Measurements from ENCODE around the gene CENPU. TPM values are rescaled to one million over a fixed set of nuclear protein-coding genes. Genes with fewer than 3 reads are reported as not detected.
A peak's percentile ranks its signal among the peaks of the same experiment; 100 is the strongest.

CENPU gene
- total RNA-seq, 4 donors from 2014 or later = 1.5 to 5.6 (median 4.1) TPM

DNA sequence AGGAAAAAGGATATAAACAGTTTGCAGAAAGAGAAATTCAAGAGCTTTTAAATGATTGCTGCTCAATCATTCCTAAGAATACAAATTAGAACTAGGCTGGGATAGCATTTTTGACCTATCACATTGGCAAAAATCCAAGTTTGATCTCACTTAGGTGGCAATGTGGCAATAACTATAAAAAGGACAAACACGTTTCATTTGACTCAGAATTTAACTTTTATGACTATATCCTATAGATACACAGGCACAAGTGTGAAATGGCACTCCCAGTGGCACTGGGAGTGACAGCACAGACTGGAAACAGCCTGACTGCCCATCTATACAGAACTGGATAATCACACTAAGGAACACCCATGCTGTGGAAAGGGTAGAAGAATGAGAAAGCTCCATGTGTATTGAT lies 11.1 kb downstream of the CENPU start:
- WGBS, 2 donors (ENCODE audit: low coverage in 1 of 2) = 25 to 43% methylated on average over 1 of the region's 1 CpG
- DNase-seq = peak; percentile 48
- peak overlapping the region in 3 of 4 donors; percentile 6 to 26 (median 24) for H3K27ac ChIP-seq
- intact Hi-C loops (cut with DNase I; ENCODE audit: low total_unique reads) (loop anchor here (2.0 kb wide), 1 partner anchor 64 kb away; no protein-coding TSS in a partner anchor), in situ Hi-C loops (cut with MboI; ENCODE audit: low pct_ligation_motif_present in 1 of 4, low pct_unique_long_range_greater_than_20kb in 1 of 4, low sequenced_read_pairs in 3 of 4) (no loop called here)
- no peak for TF ChIP-seq POLR2A (IDR thresholded peaks at IDR 0.05)
- TF ChIP-seq EP300 (IDR thresholded peaks at IDR 0.05; ENCODE audit: low read depth) = no peak
- TF ChIP-seq CTCF (IDR thresholded peaks at IDR 0.05) = peak in 4 of 5 experiments; percentile 33 to 53 (median 40)
- no peaks in the 10 kb centered on the region for H3K36me3 ChIP-seq
- no peaks in the 10 kb centered on the region for H3K27me3 ChIP-seq
- peaks cover 0 to 10% (median 4%) of the 10 kb centered on the region in 4 donors for H3K4me1 ChIP-seq
- no peaks in the 10 kb centered on the region for H3K9me3 ChIP-seq
- H3K4me3 ChIP-seq = no peak overlapping the region

DNA sequence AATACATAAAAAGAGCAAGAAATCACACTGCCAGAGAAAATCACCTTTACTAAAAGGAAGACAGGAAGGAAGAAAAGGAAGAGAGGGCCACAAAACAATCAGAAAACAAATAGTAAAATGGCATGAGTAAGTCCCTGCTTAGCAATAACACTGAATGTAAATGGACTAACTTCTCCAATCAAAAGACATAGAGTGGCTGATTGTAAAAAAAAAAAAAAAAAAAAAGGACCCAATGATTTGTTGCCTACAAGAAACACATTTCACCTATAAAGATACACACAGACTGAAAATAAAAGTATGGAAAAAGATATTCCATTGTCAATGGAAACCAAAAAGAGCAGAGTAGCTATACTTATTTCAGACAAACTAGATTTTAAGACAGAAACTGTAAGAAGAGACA lies 12.6 kb downstream of the CENPU start:
- DNase-seq = no peak
- Histone ChIP-seq H3K4me3 (no peak overlapping the region), H3K27ac (no peak overlapping the region), H3K9me3 (no peaks in the 10 kb centered on the region), H3K27me3 (no peaks in the 10 kb centered on the region), H3K4me1 (peaks cover 0 to 10% (median 4%) of the 10 kb centered on the region in 4 donors), H3K36me3 (no peaks in the 10 kb centered on the region)
- TF ChIP-seq POLR2A (IDR thresholded peaks at IDR 0.05) (no peak), EP300 (IDR thresholded peaks at IDR 0.05; ENCODE audit: low read depth) (no peak), CTCF (IDR thresholded peaks at IDR 0.05) (no peak), POLR2AphosphoS5 (IDR thresholded peaks at IDR 0.05) (no peak)
- intact Hi-C loops (cut with DNase I; ENCODE audit: low total_unique reads) = no loop called here
- in situ Hi-C loops (cut with MboI; ENCODE audit: low pct_ligation_motif_present in 1 of 4, low pct_unique_long_range_greater_than_20kb in 1 of 4, low sequenced_read_pairs in 3 of 4) = no loop called here

DNA sequence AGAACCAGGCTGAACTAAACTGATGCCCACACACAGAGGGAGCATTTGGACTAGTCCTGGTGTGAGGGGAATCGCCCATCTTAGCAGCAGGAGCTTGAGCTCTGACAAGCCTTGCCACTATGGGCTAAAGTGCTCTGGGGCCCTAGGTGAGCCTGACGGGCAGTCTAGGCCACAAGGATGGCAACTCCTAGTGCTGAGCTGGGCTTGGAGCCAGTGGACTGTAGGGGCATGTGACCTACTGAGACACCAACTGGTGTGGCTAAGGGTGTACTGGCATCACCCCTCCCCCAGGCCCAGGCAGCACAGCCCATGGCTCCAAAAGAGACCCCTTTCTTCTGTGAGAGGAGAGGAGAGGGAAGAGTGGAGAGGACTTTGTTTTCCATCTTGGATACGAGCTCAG lies 14.5 kb downstream of the CENPU start:
- Histone ChIP-seq H3K27me3 (no peaks in the 10 kb centered on the region), H3K4me1 (peaks cover 0 to 10% (median 4%) of the 10 kb centered on the region in 4 donors), H3K9me3 (no peaks in the 10 kb centered on the region), H3K4me3 (no peak overlapping the region), H3K36me3 (no peaks in the 10 kb centered on the region), H3K27ac (no peak overlapping the region)
- DNase-seq = no peak
- intact Hi-C loops (cut with DNase I; ENCODE audit: low total_unique reads) = no loop called here
- WGBS, 2 donors (ENCODE audit: low coverage in 1 of 2) = 98 to 100% methylated on average over 1 to 3 of the region's 3 CpGs
- in situ Hi-C loops (cut with MboI; ENCODE audit: low pct_ligation_motif_present in 1 of 4, low pct_unique_long_range_greater_than_20kb in 1 of 4, low sequenced_read_pairs in 3 of 4) = no loop called here
- TF ChIP-seq CTCF (IDR thresholded peaks at IDR 0.05) = no peak
- TF ChIP-seq POLR2AphosphoS5 (IDR thresholded peaks at IDR 0.05) = no peak
- no peak for TF ChIP-seq EP300 (IDR thresholded peaks at IDR 0.05; ENCODE audit: low read depth)
- no peak for TF ChIP-seq POLR2A (IDR thresholded peaks at IDR 0.05)

DNA sequence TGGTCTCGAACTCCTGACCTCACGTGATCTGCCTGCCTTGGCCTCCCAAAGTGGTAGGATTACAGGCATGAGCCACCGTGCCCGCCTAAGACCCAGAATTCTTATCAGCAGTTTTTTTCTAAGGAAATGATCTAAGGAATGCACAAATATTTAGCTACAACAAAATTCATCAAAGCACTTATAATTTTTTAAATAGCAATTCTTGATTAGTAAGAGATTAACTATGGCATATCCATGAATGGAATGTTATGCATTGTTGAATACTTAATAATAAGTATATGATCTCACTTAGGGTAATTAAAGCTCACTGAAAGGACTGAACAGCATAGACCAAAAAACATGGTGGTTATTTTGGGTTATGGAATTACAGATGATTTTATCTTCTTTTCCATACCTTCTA lies 18.4 kb downstream of the CENPU start:
- Histone ChIP-seq H3K27ac (no peak overlapping the region), H3K9me3 (no peaks in the 10 kb centered on the region), H3K4me1 (no peaks in the 10 kb centered on the region), H3K4me3 (no peak overlapping the region), H3K36me3 (no peaks in the 10 kb centered on the region), H3K27me3 (no peaks in the 10 kb centered on the region)
- in situ Hi-C loops (cut with MboI; ENCODE audit: low pct_ligation_motif_present in 1 of 4, low pct_unique_long_range_greater_than_20kb in 1 of 4, low sequenced_read_pairs in 3 of 4) = no loop called here
- TF ChIP-seq POLR2A (IDR thresholded peaks at IDR 0.05) = no peak
- no peak for TF ChIP-seq EP300 (IDR thresholded peaks at IDR 0.05; ENCODE audit: low read depth)
- TF ChIP-seq CTCF (IDR thresholded peaks at IDR 0.05) = no peak
- TF ChIP-seq POLR2AphosphoS5 (IDR thresholded peaks at IDR 0.05) = no peak
- 98% methylated on average over 4 of the region's 4 CpGs; no CpG with 5 or more reads in 1 of the 2 donors for WGBS, 2 donors (ENCODE audit: low coverage in 1 of 2)
- DNase-seq = no peak
- intact Hi-C loops (cut with DNase I; ENCODE audit: low total_unique reads) = no loop called here

Data from transverse colon (tissue), 4 donors.